Trophoblast cell (in vitro differentiated cells and primary cell): ENCODE data around the gene WDR27.

Source experiments
- DNase-seq, 2 donors: peaks; one replicate each; pipeline ENCODE4 v3.0.0-alpha.2; 2016
- H2AFZ ChIP-seq: 2 replicates; pipeline ENCODE4 v1.6.1; 2013; ENCODE audit warnings: low read length, moderate library complexity, mild to moderate bottlenecking; ENCODE audit not compliant: insufficient read depth, poor library complexity
- H2AK5ac ChIP-seq: 2 replicates; pipeline ENCODE4 v1.6.1; 2013; ENCODE audit warnings: mild to moderate bottlenecking, low read length
- H2BK120ac ChIP-seq: 2 replicates; pipeline ENCODE4 v1.6.1; 2013; ENCODE audit warnings: low read length, mild to moderate bottlenecking, moderate library complexity; ENCODE audit not compliant: insufficient read depth, poor library complexity
- H2BK12ac ChIP-seq: 2 replicates; pipeline ENCODE4 v1.6.1; 2013; ENCODE audit warnings: mild to moderate bottlenecking, low read length, moderate library complexity
- H2BK5ac ChIP-seq: 2 replicates; pipeline ENCODE4 v1.6.1; 2013; ENCODE audit warnings: low read length, low read depth, moderate library complexity, mild to moderate bottlenecking; ENCODE audit not compliant: poor library complexity
- H3K14ac ChIP-seq: 2 replicates; pipeline ENCODE4 v1.6.1; 2013; ENCODE audit warnings: mild to moderate bottlenecking, low read length
- H3K18ac ChIP-seq: 2 replicates; pipeline ENCODE4 v1.6.1; 2013; ENCODE audit warnings: mild to moderate bottlenecking, low read length
- H3K23ac ChIP-seq: 2 replicates; pipeline ENCODE4 v1.6.1; 2013; ENCODE audit warnings: low read length
- H3K27ac ChIP-seq: 2 replicates; pipeline ENCODE4 v1.5.1; 2013; ENCODE audit warnings: low read depth, mild to moderate bottlenecking, inconsistent platforms, low read length, moderate library complexity
- H3K27me3 ChIP-seq: 2 replicates; pipeline ENCODE4 v1.6.1; 2013; ENCODE audit warnings: inconsistent platforms, mild to moderate bottlenecking, low read length, moderate library complexity; ENCODE audit not compliant: insufficient read depth
- H3K36me3 ChIP-seq, 2 experiments: 1 replicate in 1 of 2; 2 replicates in 1 of 2; pipeline ENCODE4 v1.6.1; 2013; ENCODE audit warnings: low read length in 2 of 2, mild to moderate bottlenecking in 2 of 2, moderate library complexity in 1 of 2; ENCODE audit not compliant: insufficient read depth in 2 of 2, control insufficient read depth in 1 of 2
- H3K4ac ChIP-seq: 2 replicates; pipeline ENCODE4 v1.6.1; 2013; ENCODE audit warnings: low read depth, mild to moderate bottlenecking, low read length, moderate library complexity
- H3K4me1 ChIP-seq, 2 experiments: 1 replicate in 1 of 2; 2 replicates in 1 of 2; pipeline ENCODE4 v1.6.1; 2013; ENCODE audit warnings: low read length in 2 of 2, mild to moderate bottlenecking in 2 of 2, moderate library complexity in 1 of 2; ENCODE audit not compliant: insufficient read depth in 2 of 2, control insufficient read depth in 1 of 2
- H3K4me2 ChIP-seq: 2 replicates; pipeline ENCODE4 v1.6.1; 2013; ENCODE audit warnings: inconsistent platforms, mild to moderate bottlenecking, low read length, moderate library complexity
- H3K4me3 ChIP-seq: 2 replicates; pipeline ENCODE4 v1.5.1; 2013; ENCODE audit warnings: mild to moderate bottlenecking, low read depth, low read length, inconsistent platforms
- H3K79me1 ChIP-seq: one replicate; pipeline ENCODE4 v1.6.1; 2013; ENCODE audit warnings: low read length
- H3K79me2 ChIP-seq: 2 replicates; pipeline ENCODE4 v1.6.1; 2013; ENCODE audit warnings: low read length, mild to moderate bottlenecking; ENCODE audit not compliant: control insufficient read depth, insufficient read depth, poor library complexity
- H3K9ac ChIP-seq: 2 replicates; pipeline ENCODE4 v1.6.1; 2013; ENCODE audit warnings: mild to moderate bottlenecking, low read length
- H3K9me3 ChIP-seq: 2 replicates; pipeline ENCODE4 v1.6.1; 2013; ENCODE audit warnings: low read depth, mild to moderate bottlenecking, control low read depth, inconsistent platforms, low read length; ENCODE audit not compliant: insufficient read depth
- H4K12ac ChIP-seq: 2 replicates; pipeline ENCODE4 v1.6.1; 2013; ENCODE audit warnings: low read depth, mild to moderate bottlenecking, low read length, moderate library complexity
- H4K8ac ChIP-seq: 2 replicates; pipeline ENCODE4 v1.6.1; 2013; ENCODE audit warnings: low read depth, mild to moderate bottlenecking, low read length, moderate library complexity
- H4K91ac ChIP-seq: one replicate; pipeline ENCODE4 v1.6.1; 2013; ENCODE audit warnings: low read depth, mild to moderate bottlenecking, low read length, moderate library complexity
- WGBS: extraction: QIAGEN DNeasy Blood & Tissue Kit; methylation state at CpG from one replicate; pipeline ENCODE4 v1.1.7; 2013; ENCODE audit warnings: missing lambda C conversion rate; ENCODE audit not compliant: insufficient read length, insufficient coverage; ENCODE audit errors: extremely low coverage; 5-methylcytosine and 5-hydroxymethylcytosine counted together

WDR27 gene

GRCh38 chr6:169502445-169502844 lies 199.4 kb downstream of the WDR27 start:
- Histone ChIP-seq H3K4me2 (no peak overlapping the region), H4K91ac (no peak overlapping the region), H3K79me2 (no peaks in the 10 kb centered on the region), H3K9ac (no peak overlapping the region), H3K4me3 (no peak overlapping the region), H2AK5ac (no peak overlapping the region), H3K27me3 (no peaks in the 10 kb centered on the region), H4K8ac (no peak overlapping the region), H4K12ac (no peak overlapping the region), H3K36me3 (no peaks in the 10 kb centered on the region), H3K18ac (no peak overlapping the region), H3K4ac (no peak overlapping the region), H3K4me1 (no peaks in the 10 kb centered on the region), H2AFZ (no peak overlapping the region), H2BK5ac (no peak overlapping the region), H3K27ac (no peak overlapping the region), H3K9me3 (peaks cover 1% of the 10 kb centered on the region), H3K79me1 (no peaks in the 10 kb centered on the region), H3K14ac (no peak overlapping the region), H3K23ac (no peak overlapping the region), H2BK12ac (no peak overlapping the region), H2BK120ac (no peak overlapping the region)
- DNase-seq: no peak
- WGBS: no CpG with 5 or more reads among the region's 22 CpGs

- no peak overlapping the region for H3K9ac ChIP-seq
- no peak overlapping the region for H3K14ac ChIP-seq
- H3K27me3 ChIP-seq: no peaks in the 10 kb centered on the region
- no peak overlapping the region for H2AFZ ChIP-seq
- no peak overlapping the region for H3K4ac ChIP-seq
- no peak overlapping the region for H3K23ac ChIP-seq
- H3K4me3 ChIP-seq: no peak overlapping the region
- no peak overlapping the region for H3K18ac ChIP-seq
- H2BK120ac ChIP-seq: no peak overlapping the region
- WGBS: no CpG with 5 or more reads among the region's 32 CpGs
- H3K27ac ChIP-seq: no peak overlapping the region
- no peak overlapping the region for H2AK5ac ChIP-seq
- H3K36me3 ChIP-seq: no peaks in the 10 kb centered on the region
- H4K8ac ChIP-seq: no peak overlapping the region
- H4K12ac ChIP-seq: no peak overlapping the region
- H2BK12ac ChIP-seq: no peak overlapping the region
- no peak for DNase-seq
- H3K79me1 ChIP-seq: no peaks in the 10 kb centered on the region
- no peak overlapping the region for H2BK5ac ChIP-seq
- H3K9me3 ChIP-seq: no peaks in the 10 kb centered on the region
- H3K4me2 ChIP-seq: no peak overlapping the region
- no peaks in the 10 kb centered on the region for H3K79me2 ChIP-seq
- no peak overlapping the region for H4K91ac ChIP-seq
- no peaks in the 10 kb centered on the region for H3K4me1 ChIP-seq
Observed at GRCh38 chr6:169501777-169502313, 200.0 kb downstream of the WDR27 start.

GRCh38 chr6:169501128-169501527 lies 200.7 kb downstream of the WDR27 start:
- Histone ChIP-seq H3K79me1 (no peaks in the 10 kb centered on the region), H4K91ac (no peak overlapping the region), H3K27me3 (no peaks in the 10 kb centered on the region), H3K9me3 (no peaks in the 10 kb centered on the region), H3K18ac (no peak overlapping the region), H4K8ac (no peak overlapping the region), H3K27ac (no peak overlapping the region), H3K23ac (no peak overlapping the region), H3K4me2 (no peak overlapping the region), H2AK5ac (no peak overlapping the region), H3K14ac (no peak overlapping the region), H2BK12ac (no peak overlapping the region), H2BK120ac (no peak overlapping the region), H3K4me3 (no peak overlapping the region), H3K9ac (no peak overlapping the region), H3K36me3 (no peaks in the 10 kb centered on the region), H3K4ac (no peak overlapping the region), H2BK5ac (no peak overlapping the region), H3K79me2 (no peaks in the 10 kb centered on the region), H3K4me1 (no peaks in the 10 kb centered on the region), H2AFZ (no peak overlapping the region), H4K12ac (no peak overlapping the region)
- no peak for DNase-seq
- no CpG with 5 or more reads among the region's 11 CpGs for WGBS

GRCh38 chr6:169500688-169501087 lies 201.1 kb downstream of the WDR27 start:
- H2BK12ac ChIP-seq: no peak overlapping the region
- no peak overlapping the region for H3K14ac ChIP-seq
- no peak overlapping the region for H3K27ac ChIP-seq
- H3K9me3 ChIP-seq: no peaks in the 10 kb centered on the region
- no peak overlapping the region for H4K12ac ChIP-seq
- no peak overlapping the region for H4K91ac ChIP-seq
- H3K36me3 ChIP-seq: no peaks in the 10 kb centered on the region
- no peaks in the 10 kb centered on the region for H3K4me1 ChIP-seq
- H2BK5ac ChIP-seq: no peak overlapping the region
- H3K79me1 ChIP-seq: no peaks in the 10 kb centered on the region
- H3K79me2 ChIP-seq: no peaks in the 10 kb centered on the region
- no peaks in the 10 kb centered on the region for H3K27me3 ChIP-seq
- no peak overlapping the region for H3K4me2 ChIP-seq
- no peak overlapping the region for H2AK5ac ChIP-seq
- H2BK120ac ChIP-seq: no peak overlapping the region
- H4K8ac ChIP-seq: no peak overlapping the region
- no peak overlapping the region for H3K9ac ChIP-seq
- no peak overlapping the region for H3K23ac ChIP-seq
- H3K18ac ChIP-seq: no peak overlapping the region
- no peak overlapping the region for H2AFZ ChIP-seq
- no peak for DNase-seq
- no peak overlapping the region for H3K4ac ChIP-seq
- H3K4me3 ChIP-seq: no peak overlapping the region
- no CpG with 5 or more reads among the region's 15 CpGs for WGBS
